Liver (tissue), 9 donors: ENCODE measurements around the gene SUGCT. TPM values are rescaled to one million over a fixed set of nuclear protein-coding genes. Genes with fewer than 3 reads are reported as not detected.

ENCODE experiments used
- DNase-seq: peaks from one replicate; pipeline ENCODE4 v3.0.0-alpha.2; 2017; ENCODE audit warnings: low spot score
- H3K27ac ChIP-seq, 2 donors: one replicate each; pipeline ENCODE4 v1.7.0; 2013; ENCODE audit warnings: inconsistent platforms in 2 of 2, low read length in 2 of 2, control low read depth in 1 of 2, low read depth in 1 of 2, mild to moderate bottlenecking in 1 of 2
- H3K27me3 ChIP-seq, 4 donors: one replicate each; pipeline versions ENCODE4 v1.6.1 to v1.7.0; 2013; ENCODE audit warnings: low read length in 3 of 4, inconsistent platforms in 1 of 4, mild to moderate bottlenecking in 1 of 4, moderate library complexity in 1 of 4; ENCODE audit not compliant: control insufficient read depth in 4 of 4, insufficient read depth in 4 of 4
- H3K36me3 ChIP-seq, 4 donors: one replicate each; pipeline versions ENCODE4 v1.6.1 to v1.7.0; 2013; ENCODE audit warnings: low read length in 3 of 4, mild to moderate bottlenecking in 3 of 4, low read depth in 1 of 4, moderate library complexity in 1 of 4; ENCODE audit not compliant: control insufficient read depth in 4 of 4, insufficient read depth in 3 of 4
- H3K4me1 ChIP-seq, 4 donors: one replicate each; pipeline versions ENCODE4 v1.6.1 to v1.7.0; 2013; ENCODE audit warnings: low read length in 3 of 4, mild to moderate bottlenecking in 3 of 4, moderate library complexity in 1 of 4; ENCODE audit not compliant: control insufficient read depth in 4 of 4, insufficient read depth in 4 of 4
- H3K4me3 ChIP-seq, 3 donors: one replicate each; pipeline versions ENCODE4 v1.6.1 to v1.7.0; 2013; ENCODE audit warnings: low read length in 3 of 3, control low read depth in 1 of 3, low read depth in 1 of 3, mild to moderate bottlenecking in 1 of 3
- H3K9ac ChIP-seq, 2 donors: one replicate each; pipeline ENCODE4 v1.7.0; 2013; ENCODE audit warnings: low read length in 2 of 2, mild to moderate bottlenecking in 2 of 2, moderate library complexity in 2 of 2, control low read depth in 1 of 2, low read depth in 1 of 2
- H3K9me3 ChIP-seq, 4 donors: one replicate each; pipeline versions ENCODE4 v1.6.1 to v1.7.0; 2013; ENCODE audit warnings: low read length in 3 of 4; ENCODE audit not compliant: control insufficient read depth in 4 of 4
- EGR1 ChIP-seq, 2 donors: IDR thresholded peaks; 2 replicates each; pipeline ENCODE4 v1.6.1; 2016 to 2018; ENCODE audit warnings: antibody characterized with exemption in 2 of 2, low read depth in 2 of 2
- FOXA1 ChIP-seq: IDR thresholded peaks from 2 replicates; pipeline ENCODE4 v1.6.1; 2016; ENCODE audit warnings: antibody characterized with exemption
- FOXA2 ChIP-seq: IDR thresholded peaks from 2 replicates; pipeline ENCODE4 v1.6.1; 2016; ENCODE audit warnings: antibody characterized with exemption
- GABPA ChIP-seq, 2 donors: IDR thresholded peaks in 1 of 2; conservative IDR thresholded peaks in 1 of 2; 2 replicates each; pipeline ENCODE4 v1.6.1; 2016; ENCODE audit warnings: antibody characterized with exemption in 2 of 2, mild to moderate bottlenecking in 1 of 2, moderate library complexity in 1 of 2
- HNF4A ChIP-seq, 2 donors: conservative IDR thresholded peaks; 2 replicates each; pipeline ENCODE4 v1.6.1; 2016; ENCODE audit warnings: antibody characterized with exemption in 2 of 2, mild to moderate bottlenecking in 2 of 2
- HNF4G ChIP-seq: IDR thresholded peaks from 2 replicates; pipeline ENCODE4 v1.6.1; 2016; ENCODE audit warnings: antibody characterized with exemption
- JUND ChIP-seq, 2 donors: IDR thresholded peaks; 2 replicates each; pipeline ENCODE4 v1.6.1; 2016; ENCODE audit warnings: antibody characterized with exemption in 2 of 2
- RAD21 ChIP-seq, 2 donors: IDR thresholded peaks; 2 replicates each; pipeline ENCODE4 v1.6.1; 2016; ENCODE audit warnings: antibody characterized with exemption in 2 of 2, mild to moderate bottlenecking in 2 of 2
- RXRA ChIP-seq, 2 donors: IDR thresholded peaks; 2 replicates each; pipeline ENCODE4 v1.6.1; 2017 to 2018; ENCODE audit warnings: antibody characterized with exemption in 2 of 2, mild to moderate bottlenecking in 1 of 2
- TAF1 ChIP-seq: conservative IDR thresholded peaks from 2 replicates; pipeline ENCODE4 v1.6.1; 2016; ENCODE audit warnings: antibody characterized with exemption, mild to moderate bottlenecking
- YY1 ChIP-seq: IDR thresholded peaks from 2 replicates; pipeline ENCODE4 v1.6.1; 2016; ENCODE audit warnings: antibody characterized with exemption, mild to moderate bottlenecking
- WGBS: extraction: QIAGEN DNeasy Blood & Tissue Kit; methylation state at CpG from one replicate; pipeline ENCODE4 v1.1.7; 2013; 5-methylcytosine and 5-hydroxymethylcytosine counted together
- polyA plus RNA-seq, 2 donors: library from polyadenylated mRNA; stranded (reverse) in 1 of 2; unstranded in 1 of 2; fragments of 200-250 nt in 1 of 2; fragments of >200 nt in 1 of 2; fragmentation: Nextera tagmentation in 1 of 2; extraction: Ambion mirVana in 1 of 2; gene quantifications; one replicate each; pipeline versions ENCODE4 v1.2.1 to v1.2.3, GENCODE V29; 2013 to 2015
- total RNA-seq, 2 donors: library from RNA; depleted of rRNA; stranded (reverse); fragments of >200 nt; gene quantifications; one replicate each; pipeline ENCODE4 v1.2.3, GENCODE V29; 2014
- TF ChIP-seq, protein P1 (sequence below): IDR thresholded peaks from 2 replicates; pipeline ENCODE4 v1.6.1; 2016; ENCODE audit warnings: antibody characterized with exemption, mild to moderate bottlenecking
- TF ChIP-seq, protein P2 (sequence below): fragments of 150-350 bp; IDR thresholded peaks from 2 replicates; pipeline ENCODE4 v1.5.1; 2017; ENCODE audit warnings: improper control_type of control experiment, low read depth, low read length; ENCODE audit not compliant: missing input control
- TF ChIP-seq, protein P3 (sequence below): IDR thresholded peaks from 2 replicates; pipeline ENCODE4 v1.6.1; 2016; ENCODE audit warnings: antibody characterized with exemption
- TF ChIP-seq, protein P4 (sequence below): IDR thresholded peaks from 2 replicates; pipeline ENCODE4 v1.6.1; 2016; ENCODE audit warnings: antibody characterized with exemption
- TF ChIP-seq, protein P5 (sequence below): IDR thresholded peaks from 2 replicates; pipeline ENCODE4 v1.6.1; 2016; ENCODE audit warnings: antibody characterized with exemption
- donor health status: healthy.
- donor health status: healthy.
- donor health status: healthy.
- donor health status: healthy.
- donor health status: healthy.

SUGCT gene
- total and polyA plus RNA-seq, 4 donors: 6.2 to 11.9 (median 9.9) TPM

DNA sequence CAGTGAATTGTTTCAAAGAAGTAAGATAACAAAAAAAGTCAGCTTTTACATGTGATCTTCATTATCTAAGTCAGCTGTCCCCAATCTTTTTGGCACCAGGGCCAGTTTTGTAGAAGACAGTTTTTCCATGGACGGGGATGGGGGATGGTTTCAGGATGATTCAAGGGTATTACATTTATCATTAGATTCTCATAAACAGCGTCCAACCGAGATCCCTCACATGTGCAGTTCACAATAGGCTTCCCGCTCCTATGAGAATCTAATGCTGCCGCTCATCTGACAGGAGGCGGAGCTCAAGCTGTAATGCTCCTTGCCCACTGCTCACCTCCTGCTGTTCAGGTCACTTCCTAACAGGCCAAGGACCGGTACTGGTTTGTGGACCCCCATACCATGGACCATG lies 607.5 kb downstream of the SUGCT start:
- no peak overlapping the region for H3K27ac ChIP-seq
- no peaks in the 10 kb centered on the region for H3K36me3 ChIP-seq
- H3K9me3 ChIP-seq: no peaks in the 10 kb centered on the region
- H3K4me1 ChIP-seq: no peaks in the 10 kb centered on the region
- no peak overlapping the region for H3K9ac ChIP-seq
- no peak overlapping the region for H3K4me3 ChIP-seq
- 91% methylated on average over 7 of the region's 7 CpGs for WGBS
- no peak for DNase-seq
- no peaks in the 10 kb centered on the region for H3K27me3 ChIP-seq
- TF ChIP-seq, protein P1, sequence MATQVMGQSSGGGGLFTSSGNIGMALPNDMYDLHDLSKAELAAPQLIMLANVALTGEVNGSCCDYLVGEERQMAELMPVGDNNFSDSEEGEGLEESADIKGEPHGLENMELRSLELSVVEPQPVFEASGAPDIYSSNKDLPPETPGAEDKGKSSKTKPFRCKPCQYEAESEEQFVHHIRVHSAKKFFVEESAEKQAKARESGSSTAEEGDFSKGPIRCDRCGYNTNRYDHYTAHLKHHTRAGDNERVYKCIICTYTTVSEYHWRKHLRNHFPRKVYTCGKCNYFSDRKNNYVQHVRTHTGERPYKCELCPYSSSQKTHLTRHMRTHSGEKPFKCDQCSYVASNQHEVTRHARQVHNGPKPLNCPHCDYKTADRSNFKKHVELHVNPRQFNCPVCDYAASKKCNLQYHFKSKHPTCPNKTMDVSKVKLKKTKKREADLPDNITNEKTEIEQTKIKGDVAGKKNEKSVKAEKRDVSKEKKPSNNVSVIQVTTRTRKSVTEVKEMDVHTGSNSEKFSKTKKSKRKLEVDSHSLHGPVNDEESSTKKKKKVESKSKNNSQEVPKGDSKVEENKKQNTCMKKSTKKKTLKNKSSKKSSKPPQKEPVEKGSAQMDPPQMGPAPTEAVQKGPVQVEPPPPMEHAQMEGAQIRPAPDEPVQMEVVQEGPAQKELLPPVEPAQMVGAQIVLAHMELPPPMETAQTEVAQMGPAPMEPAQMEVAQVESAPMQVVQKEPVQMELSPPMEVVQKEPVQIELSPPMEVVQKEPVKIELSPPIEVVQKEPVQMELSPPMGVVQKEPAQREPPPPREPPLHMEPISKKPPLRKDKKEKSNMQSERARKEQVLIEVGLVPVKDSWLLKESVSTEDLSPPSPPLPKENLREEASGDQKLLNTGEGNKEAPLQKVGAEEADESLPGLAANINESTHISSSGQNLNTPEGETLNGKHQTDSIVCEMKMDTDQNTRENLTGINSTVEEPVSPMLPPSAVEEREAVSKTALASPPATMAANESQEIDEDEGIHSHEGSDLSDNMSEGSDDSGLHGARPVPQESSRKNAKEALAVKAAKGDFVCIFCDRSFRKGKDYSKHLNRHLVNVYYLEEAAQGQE: no peak
- TF ChIP-seq, protein P2, sequence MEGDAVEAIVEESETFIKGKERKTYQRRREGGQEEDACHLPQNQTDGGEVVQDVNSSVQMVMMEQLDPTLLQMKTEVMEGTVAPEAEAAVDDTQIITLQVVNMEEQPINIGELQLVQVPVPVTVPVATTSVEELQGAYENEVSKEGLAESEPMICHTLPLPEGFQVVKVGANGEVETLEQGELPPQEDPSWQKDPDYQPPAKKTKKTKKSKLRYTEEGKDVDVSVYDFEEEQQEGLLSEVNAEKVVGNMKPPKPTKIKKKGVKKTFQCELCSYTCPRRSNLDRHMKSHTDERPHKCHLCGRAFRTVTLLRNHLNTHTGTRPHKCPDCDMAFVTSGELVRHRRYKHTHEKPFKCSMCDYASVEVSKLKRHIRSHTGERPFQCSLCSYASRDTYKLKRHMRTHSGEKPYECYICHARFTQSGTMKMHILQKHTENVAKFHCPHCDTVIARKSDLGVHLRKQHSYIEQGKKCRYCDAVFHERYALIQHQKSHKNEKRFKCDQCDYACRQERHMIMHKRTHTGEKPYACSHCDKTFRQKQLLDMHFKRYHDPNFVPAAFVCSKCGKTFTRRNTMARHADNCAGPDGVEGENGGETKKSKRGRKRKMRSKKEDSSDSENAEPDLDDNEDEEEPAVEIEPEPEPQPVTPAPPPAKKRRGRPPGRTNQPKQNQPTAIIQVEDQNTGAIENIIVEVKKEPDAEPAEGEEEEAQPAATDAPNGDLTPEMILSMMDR: no peak
- TF ChIP-seq RAD21 (IDR thresholded peaks at IDR 0.05): no peak
- TF ChIP-seq TAF1: no peak
- TF ChIP-seq FOXA1: no peak
- no peak for TF ChIP-seq RXRA (IDR thresholded peaks at IDR 0.05)
- TF ChIP-seq, protein P3, sequence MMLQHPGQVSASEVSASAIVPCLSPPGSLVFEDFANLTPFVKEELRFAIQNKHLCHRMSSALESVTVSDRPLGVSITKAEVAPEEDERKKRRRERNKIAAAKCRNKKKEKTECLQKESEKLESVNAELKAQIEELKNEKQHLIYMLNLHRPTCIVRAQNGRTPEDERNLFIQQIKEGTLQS: no peak
- TF ChIP-seq, protein P4, sequence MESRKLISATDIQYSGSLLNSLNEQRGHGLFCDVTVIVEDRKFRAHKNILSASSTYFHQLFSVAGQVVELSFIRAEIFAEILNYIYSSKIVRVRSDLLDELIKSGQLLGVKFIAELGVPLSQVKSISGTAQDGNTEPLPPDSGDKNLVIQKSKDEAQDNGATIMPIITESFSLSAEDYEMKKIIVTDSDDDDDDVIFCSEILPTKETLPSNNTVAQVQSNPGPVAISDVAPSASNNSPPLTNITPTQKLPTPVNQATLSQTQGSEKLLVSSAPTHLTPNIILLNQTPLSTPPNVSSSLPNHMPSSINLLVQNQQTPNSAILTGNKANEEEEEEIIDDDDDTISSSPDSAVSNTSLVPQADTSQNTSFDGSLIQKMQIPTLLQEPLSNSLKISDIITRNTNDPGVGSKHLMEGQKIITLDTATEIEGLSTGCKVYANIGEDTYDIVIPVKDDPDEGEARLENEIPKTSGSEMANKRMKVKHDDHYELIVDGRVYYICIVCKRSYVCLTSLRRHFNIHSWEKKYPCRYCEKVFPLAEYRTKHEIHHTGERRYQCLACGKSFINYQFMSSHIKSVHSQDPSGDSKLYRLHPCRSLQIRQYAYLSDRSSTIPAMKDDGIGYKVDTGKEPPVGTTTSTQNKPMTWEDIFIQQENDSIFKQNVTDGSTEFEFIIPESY: no peak
- no peak for TF ChIP-seq GABPA (IDR thresholded peaks at IDR 0.05 in 1 of 2, conservative IDR thresholded peaks at IDR 0.05 in 1 of 2)
- TF ChIP-seq HNF4A (conservative IDR thresholded peaks at IDR 0.05): no peak
- TF ChIP-seq, protein P5, sequence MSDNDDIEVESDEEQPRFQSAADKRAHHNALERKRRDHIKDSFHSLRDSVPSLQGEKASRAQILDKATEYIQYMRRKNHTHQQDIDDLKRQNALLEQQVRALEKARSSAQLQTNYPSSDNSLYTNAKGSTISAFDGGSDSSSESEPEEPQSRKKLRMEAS: no peak
- no peak for TF ChIP-seq JUND (IDR thresholded peaks at IDR 0.05)

DNA sequence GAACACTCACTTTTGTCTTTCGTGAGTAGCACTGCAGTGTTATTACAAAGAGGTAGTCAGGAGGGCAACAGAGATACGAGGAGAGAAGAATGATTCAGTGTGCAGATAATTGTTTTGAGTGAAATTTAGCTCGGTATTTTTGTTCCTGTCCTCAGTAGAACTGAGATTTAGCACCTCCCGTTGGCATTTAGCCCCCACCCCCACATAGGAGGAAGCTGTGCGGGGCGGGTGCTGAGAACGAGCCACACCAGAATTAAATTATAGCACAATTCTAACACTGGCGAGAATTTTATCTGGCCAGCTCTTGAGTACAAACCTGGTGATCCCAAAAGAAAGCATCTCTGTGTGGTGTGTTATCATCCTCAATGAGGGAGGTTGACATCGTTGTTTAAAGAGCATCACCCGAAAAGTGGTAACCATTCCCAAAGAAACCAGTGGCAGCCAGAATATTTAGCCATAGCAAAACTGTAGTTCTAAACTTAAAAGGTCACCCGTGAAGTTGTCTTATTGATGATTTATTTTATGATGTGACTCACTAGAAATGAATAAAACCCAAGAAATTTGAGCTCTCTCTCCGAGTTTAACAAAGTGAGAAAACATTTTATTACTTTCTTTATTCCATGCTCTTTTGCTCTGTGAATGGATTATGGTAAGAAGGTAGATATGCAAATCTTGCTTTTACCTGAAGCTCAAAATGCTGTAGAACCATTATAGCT lies 612.2 kb downstream of the SUGCT start:
- Histone ChIP-seq H3K4me3 (no peak overlapping the region), H3K36me3 (no peaks in the 10 kb centered on the region), H3K4me1 (no peaks in the 10 kb centered on the region), H3K9me3 (no peaks in the 10 kb centered on the region), H3K9ac (no peak overlapping the region), H3K27ac (no peak overlapping the region), H3K27me3 (no peaks in the 10 kb centered on the region)
- DNase-seq: no peak
- 78% methylated on average over 12 of the region's 12 CpGs for WGBS
- TF ChIP-seq FOXA2: no peak
- no peak for TF ChIP-seq RXRA (IDR thresholded peaks at IDR 0.05)
- no peak for TF ChIP-seq TAF1
- TF ChIP-seq, protein P1: no peak
- TF ChIP-seq, protein P5: no peak
- TF ChIP-seq YY1: no peak
- TF ChIP-seq HNF4A (conservative IDR thresholded peaks at IDR 0.05): no peak
- TF ChIP-seq HNF4G: no peak
- TF ChIP-seq, protein P4: no peak
- TF ChIP-seq, protein P3: no peak
- no peak for TF ChIP-seq EGR1 (IDR thresholded peaks at IDR 0.05; ENCODE audit: low read depth in 2 of 2)
